GM19240 (cell line): ENCODE measurements around the gene ISL1.

Experiments
- DNase-seq: peaks from one replicate; pipeline ENCODE4 v3.0.0; 2011; ENCODE audit warnings: low spot score; ENCODE audit not compliant: insufficient read length

The ISL1 gene

DNA sequence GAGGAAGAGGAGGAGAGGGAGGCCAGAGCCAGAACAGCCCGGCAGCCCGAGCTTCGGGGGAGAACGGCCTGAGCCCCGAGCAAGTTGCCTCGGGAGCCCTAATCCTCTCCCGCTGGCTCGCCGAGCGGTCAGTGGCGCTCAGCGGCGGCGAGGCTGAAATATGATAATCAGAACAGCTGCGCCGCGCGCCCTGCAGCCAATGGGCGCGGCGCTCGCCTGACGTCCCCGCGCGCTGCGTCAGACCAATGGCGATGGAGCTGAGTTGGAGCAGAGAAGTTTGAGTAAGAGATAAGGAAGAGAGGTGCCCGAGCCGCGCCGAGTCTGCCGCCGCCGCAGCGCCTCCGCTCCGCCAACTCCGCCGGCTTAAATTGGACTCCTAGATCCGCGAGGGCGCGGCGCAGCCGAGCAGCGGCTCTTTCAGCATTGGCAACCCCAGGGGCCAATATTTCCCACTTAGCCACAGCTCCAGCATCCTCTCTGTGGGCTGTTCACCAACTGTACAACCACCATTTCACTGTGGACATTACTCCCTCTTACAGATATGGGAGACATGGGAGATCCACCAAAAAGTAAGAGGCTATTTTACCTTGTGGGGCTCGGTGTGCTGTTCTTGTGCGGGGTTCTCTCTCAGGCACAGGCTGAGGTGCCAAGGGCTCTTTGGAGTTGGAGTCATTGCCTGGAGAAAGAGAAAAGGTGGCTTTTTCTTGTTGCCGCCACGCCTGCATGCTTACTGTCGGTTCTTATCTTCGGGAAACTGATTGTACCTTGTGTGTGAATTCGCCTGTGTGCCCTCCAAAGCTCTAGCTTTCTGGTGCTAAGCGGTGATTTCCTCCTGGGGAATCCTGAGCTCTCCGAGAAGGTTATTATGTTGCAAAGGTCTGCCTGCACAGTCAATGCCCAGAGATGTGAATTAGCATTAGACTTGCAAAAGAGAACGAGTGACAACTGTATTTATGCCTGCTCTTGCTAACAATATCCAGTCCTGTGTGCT, at the start of gene ISL1:
Gene ISL1, plus strand, starts transcription at position 318 of the 991 bp plus-strand sequence. Its CDS starts 224 bp downstream, at position 542.
- DNase-seq = no peak

- DNase-seq = no peak
Measured at GRCh38 chr5:51336878-51337277, 46.4 kb upstream of the ISL1 start.

DNA sequence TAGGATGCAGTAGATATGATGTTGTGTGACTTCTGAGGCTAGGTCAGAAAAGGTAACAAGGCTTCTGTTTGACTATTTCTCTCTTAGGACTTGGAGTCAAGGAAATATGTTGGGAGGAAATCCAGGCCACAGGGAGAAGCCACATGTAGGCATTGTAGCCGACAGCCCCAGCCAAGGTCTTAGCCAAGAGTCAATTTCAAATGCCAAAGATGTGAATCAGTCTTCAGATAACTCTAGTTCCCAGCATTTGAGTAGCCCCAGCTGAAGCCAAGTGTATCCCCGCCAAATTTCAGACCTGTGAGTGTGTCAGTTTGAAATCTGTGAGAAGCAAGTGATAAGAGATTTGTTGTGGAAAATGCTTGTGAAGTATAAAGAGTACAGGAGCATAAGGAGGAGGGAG, 38.1 kb upstream of the ISL1 start:
- no peak for DNase-seq

DNA sequence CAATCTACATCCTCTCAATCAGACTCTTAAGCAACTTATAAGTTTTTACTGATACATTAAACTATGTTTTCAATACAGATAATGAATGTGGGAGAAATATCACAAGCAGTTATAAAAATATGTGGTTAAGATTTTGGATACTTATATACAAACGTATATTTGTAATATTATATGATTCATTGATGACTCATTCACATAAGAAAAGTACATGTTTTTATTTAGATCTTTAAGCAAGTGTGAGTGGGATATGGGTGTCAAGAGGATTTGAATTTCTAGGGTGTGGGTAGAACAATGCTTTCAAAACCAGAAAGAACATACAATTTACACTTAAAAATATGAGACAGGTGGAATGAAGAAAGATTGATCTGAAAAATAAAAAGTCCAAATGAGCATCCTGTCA, 36.1 kb upstream of the ISL1 start:
- no peak for DNase-seq

DNA sequence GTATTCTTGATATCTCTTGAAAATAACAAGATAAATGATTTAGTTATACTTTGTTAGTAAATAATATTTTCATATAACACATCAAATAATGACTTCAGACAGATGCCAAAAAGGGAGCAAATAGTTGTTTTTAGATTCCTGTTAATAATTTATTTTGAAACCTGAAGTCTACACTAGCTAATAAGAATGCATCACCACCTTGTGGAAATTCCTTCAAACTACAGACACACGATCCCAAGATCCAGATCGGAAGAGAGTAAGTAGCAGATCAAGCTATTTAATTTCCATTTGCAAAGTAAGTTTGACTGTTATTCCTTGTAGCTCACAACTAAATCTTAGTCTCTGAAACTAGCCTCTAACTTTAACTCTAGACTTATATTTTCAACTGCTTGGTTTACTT, 35.5 kb upstream of the ISL1 start:
- no peak for DNase-seq

DNA sequence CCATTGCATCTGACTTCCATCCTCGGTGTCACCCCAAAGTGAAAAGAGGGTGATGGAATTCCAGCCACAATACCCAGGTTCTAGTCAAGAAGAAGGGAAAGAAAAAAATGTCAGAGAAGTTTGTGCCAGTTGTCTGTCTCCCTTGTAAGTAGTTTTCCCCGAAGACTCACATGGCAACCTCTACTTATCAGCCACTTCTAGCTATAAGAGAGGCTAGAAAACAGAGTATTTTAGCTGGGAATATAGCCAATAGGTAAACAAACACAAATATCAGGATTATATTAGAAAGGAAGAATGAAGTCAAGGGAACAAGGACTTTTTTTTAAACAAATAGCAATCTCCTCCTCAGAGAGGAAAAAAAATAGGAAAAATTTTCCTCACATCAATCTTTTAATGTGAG, 12.2 kb upstream of the ISL1 start:
- DNase-seq = no peak

DNA sequence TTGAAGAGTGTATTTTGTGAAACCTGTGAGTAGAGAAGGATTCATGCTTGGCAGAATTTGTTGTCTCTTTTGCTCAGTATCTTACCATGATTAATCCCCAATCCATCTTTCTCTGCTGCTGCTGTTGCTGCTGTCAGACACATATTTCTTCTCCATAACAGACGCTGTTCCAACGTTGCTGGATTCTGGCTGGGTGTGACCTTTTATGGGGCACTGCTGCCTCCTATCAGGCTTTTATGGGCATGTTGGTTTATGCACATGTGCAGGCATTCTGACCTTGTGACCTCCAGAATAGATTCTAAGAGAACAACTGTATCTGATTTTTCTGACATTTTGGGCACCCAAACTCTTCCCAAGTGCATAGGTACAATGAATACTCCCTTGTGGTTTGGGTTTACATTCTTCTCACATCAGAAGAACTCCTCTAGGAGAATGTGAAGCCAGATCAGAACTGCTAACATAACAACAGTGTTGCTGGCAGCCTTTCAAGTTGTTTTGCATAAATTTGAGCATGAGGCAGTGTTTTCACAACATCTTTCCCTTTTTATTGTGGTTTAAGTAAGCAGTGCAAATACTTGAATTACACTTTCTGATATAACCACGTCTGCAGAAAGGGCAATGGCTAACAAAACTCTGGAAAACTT, 9.2 kb upstream of the ISL1 start:
- DNase-seq = no peak

GRCh38 chr5:51375084-51375483, 8.2 kb upstream of the ISL1 start:
- no peak for DNase-seq

- DNase-seq = no peak
Measured at GRCh38 chr5:51376509-51376908, 6.7 kb upstream of the ISL1 start.

- DNase-seq = no peak
Measured at GRCh38 chr5:51377151-51378060, 5.8 kb upstream of the ISL1 start.

DNA sequence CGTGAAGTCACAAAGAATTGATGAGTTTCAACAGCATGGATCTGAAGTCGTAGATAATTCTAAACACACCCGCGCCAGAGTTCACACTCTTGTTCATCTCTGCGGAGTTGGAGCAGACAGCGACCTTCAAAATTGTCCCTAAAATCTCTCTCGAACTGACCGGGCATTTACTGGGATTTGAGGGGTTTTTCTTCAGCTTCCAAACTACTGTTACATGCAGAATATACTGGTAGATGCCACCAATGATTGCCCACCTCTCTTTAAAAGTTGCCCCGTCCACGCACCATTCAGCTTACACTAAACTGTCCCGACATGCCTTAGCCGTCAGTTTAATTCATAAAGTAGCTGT, 5.2 kb upstream of the ISL1 start:
- no peak for DNase-seq

DNA sequence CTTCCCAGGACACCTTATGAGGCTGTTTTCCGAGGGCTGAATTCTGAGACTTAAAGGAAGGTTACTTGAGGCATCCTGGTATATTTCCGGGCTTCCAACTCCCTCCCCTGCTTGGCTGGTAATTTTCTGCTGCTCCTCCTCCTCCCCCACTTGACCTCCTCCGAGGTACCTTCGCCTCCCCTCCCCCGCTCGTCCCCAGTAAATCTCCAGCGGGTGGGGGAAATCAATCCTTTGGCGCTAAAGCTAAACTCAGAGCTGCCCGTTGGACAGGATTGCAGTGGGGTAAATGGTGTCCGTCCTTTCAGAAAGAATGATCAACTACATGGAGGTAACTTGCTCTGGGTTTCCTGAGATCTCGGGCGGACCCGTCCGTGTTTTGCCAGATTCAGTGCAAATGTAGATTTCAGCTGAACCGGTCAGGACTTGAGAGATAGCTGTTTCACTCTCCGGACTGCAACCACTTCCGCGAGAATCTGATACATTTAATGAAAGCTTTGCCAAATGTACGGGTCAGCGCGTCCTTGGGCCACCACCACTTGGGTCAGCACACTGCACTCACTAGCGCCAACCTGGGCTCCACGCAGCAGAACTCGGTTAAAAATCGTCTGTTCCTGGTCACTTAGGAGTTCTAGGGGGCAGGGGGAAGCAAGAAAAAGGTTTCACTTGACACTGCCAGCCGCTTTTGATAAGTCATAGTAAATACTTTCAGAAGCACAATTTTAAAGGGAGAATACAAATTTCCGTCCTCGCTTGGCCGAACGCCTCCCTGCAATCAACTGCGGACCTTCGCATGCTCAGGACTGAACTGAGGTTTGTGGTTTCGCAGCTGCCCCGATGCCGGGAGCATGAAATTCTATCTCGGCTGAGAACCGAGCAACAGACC, 4.6 kb upstream of the ISL1 start:
- DNase-seq = no peak

GRCh38 chr5:51379331-51379700, 3.9 kb upstream of the ISL1 start:
- DNase-seq = no peak

DNA sequence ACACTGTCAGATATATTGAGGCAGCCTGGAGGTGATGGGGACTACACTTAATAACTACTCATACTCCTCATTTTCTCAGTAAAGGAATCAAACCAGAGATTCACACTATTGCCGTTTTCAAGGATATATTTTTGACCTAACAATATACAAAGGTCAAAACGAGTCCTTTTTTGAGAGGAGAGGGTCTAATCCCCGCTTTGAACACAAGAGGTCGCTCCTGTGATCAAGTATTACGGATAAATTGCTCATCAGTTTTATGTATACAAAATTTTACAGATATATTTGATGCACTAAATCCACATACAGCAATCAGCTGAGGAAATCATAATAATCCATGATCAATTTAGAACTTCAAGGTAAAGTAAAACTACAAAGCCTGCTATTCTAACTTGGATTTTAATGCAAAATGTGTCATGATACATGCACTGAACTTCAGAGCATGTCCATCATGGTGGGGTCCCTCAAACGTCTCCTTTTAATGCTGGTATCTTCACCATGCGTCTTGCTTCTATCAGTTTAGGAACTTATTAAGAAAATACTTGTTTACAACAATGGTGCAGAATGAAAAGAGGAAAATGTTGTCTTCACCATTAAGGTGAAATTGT, 2.5 kb upstream of the ISL1 start:
- DNase-seq = no peak

DNA sequence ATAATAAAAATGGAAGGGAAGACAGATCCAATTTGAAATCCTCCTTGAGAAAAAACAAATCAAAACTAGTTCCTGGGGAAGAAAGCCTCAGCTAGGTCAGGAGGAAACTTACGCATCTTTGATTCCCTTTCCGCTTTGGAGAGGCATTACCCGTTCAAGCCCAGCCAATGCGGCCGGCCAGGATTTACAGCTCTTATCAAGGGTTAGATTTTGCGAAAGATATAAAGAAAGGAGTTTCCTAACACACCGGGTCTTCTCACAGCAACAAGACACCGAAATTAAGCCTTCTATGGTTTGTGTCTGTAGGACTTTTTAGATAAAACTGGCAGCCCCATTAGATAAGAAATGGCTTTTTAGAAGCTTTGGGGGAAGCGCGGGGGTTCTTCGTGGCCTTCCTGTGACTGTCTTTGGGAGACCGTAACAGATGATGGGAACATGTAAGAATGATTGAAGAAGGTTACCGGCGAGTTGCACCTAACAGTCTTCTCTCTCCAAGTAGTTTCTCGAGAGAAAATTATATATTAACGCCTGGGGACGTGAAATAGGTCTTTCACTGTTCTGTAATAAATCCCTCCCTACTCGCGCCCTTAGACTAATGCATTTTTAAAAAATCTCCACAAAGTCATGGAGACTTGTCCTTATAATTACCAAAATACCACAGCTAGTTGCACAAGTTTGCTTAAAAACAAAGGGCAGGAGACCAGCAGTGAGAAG, 1.3 kb upstream of the ISL1 start:
- no peak for DNase-seq

DNA sequence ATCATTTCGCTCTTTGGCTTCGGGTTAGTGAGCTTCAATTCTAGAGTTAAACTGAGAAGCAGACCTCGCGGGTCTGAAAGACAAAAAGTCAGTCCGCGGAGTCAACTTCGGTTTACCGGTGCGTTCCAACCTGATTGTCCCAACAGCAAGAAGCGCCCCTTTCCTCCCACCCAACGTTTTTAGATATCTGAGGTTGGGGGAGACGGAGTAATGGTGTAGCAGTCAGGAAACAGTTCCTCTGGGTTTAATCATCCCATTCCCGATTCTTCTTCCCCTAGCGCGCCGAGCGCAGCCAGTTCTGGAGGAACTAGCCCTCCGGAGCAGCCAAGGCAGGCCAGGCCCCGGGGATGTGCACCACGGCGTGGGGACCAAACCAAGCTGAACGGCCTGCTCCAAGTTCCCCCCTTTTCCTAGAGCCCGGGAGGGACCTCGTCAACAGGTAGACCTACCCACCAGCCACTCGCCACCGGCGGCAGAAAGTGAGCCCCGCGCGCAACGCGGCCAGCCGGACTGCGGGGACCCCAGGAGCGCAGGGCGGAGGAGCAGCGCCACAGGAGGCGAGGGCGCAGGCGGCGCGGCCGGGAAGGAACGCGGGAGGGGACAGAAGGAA, 622 bp upstream of the ISL1 start:
- no peak for DNase-seq

DNA sequence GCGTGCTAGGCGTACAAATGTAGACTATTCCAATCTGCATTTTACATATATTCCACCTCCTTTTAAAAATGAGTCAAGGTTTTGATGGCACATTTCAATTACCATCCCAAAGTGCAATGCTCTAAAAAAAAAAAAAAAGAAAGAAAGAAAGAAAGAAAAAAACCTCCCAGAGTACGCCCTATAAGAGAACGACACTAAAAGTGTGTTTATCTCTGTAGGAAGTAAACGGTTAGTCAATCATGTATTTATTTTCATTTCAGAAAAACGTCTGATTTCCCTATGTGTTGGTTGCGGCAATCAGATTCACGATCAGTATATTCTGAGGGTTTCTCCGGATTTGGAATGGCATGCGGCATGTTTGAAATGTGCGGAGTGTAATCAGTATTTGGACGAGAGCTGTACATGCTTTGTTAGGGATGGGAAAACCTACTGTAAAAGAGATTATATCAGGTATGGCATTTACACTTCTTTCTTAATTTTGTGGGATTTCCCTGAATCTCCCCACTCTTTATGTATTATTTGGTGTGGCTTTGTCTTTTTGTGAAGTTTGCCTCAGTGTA, 1.1 kb downstream of the ISL1 start:
- no peak for DNase-seq

DNA sequence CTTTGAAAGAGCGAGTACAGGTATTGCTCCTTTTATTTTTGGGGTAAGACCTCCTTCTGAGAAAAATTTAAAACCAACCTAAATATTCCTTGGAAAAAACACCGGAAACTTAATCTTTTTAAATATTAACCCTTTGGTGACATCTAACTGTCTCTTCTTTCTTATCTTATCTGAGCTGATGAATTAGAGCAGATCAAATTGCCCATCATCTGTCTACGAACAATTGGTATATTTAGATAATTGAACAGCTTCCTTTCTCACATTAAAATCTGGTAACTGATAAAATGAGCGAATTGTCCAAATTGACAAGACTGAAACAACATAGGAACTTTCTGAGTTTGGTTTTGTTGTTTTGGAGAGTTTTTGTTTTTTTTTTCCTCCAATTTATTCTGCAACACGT, 2.0 kb downstream of the ISL1 start:
- no peak for DNase-seq
